H1 (cell line): ENCODE data around the gene ISX. TPM values are rescaled to one million over a fixed set of nuclear protein-coding genes. Genes with fewer than 3 reads are reported as not detected.

Experiments
- CTCF ChIA-PET: fragments of 300-600 bp; sonication (Branson Sonifier 250); formaldehyde crosslinking; loops from one replicate; lab custom pipeline; 2021; ENCODE audit not compliant: partially characterized antibody; lab: Charles Lee
- POLR2A ChIA-PET: fragments of 300-600 bp; sonication (Branson Sonifier 250); formaldehyde crosslinking; loops from one replicate; lab custom pipeline; 2021; ENCODE audit warnings: inconsistent platforms; ENCODE audit not compliant: partially characterized antibody; lab: Charles Lee
- DNase-seq, 2 experiments: peaks; one replicate each; pipeline versions ENCODE4 v3.0.0 to v3.0.0-alpha.2; 2010 to 2022; ENCODE audit warnings: low spot score in 2 of 2, low read depth in 1 of 2, mixed read lengths in 1 of 2
- FAIRE-seq: peaks from 2 replicates; lab custom pipeline; 2011; peaks lifted over from hg19 to GRCh38; lab: Jason Lieb, UNC
- H2AFZ ChIP-seq: 2 replicates; pipeline ENCODE4 v1.8.1; 2012; ENCODE audit warnings: low read length, inconsistent platforms
- H2AK5ac ChIP-seq: 2 replicates; pipeline ENCODE4 v1.6.1; 2013; ENCODE audit warnings: low read depth, low read length
- H2BK120ac ChIP-seq: replicated peaks from 2 replicates; pipeline ENCODE3; 2013; ENCODE audit warnings: low read depth, low read length, inconsistent platforms
- H2BK12ac ChIP-seq: 2 replicates; pipeline ENCODE4 v1.6.1; 2013; ENCODE audit warnings: low read depth, low read length
- H2BK15ac ChIP-seq: 2 replicates; pipeline ENCODE4 v1.6.1; 2013; ENCODE audit warnings: low read length
- H2BK20ac ChIP-seq: 2 replicates; pipeline ENCODE4 v1.6.1; 2013; ENCODE audit warnings: low read length
- H2BK5ac ChIP-seq: 2 replicates; pipeline ENCODE4 v1.6.1; 2013; ENCODE audit warnings: low read depth, low read length
- H3K14ac ChIP-seq: 2 replicates; pipeline ENCODE4 v1.6.1; 2013; ENCODE audit warnings: inconsistent platforms; ENCODE audit not compliant: insufficient read length
- H3K18ac ChIP-seq: 2 replicates; pipeline ENCODE4 v1.6.1; 2013; ENCODE audit warnings: low read length; ENCODE audit errors: extremely low read depth
- H3K23ac ChIP-seq: 2 replicates; pipeline ENCODE4 v1.6.1; 2013; ENCODE audit warnings: inconsistent platforms; ENCODE audit not compliant: insufficient read length
- H3K23me2 ChIP-seq: 2 replicates; pipeline ENCODE4 v1.6.1; 2013; ENCODE audit warnings: low read depth, low read length
- H3K27ac ChIP-seq: 2 replicates; pipeline ENCODE4 v1.6.1; 2011; ENCODE audit warnings: low read depth, low read length, inconsistent platforms
- H3K27me3 ChIP-seq, 4 experiments: replicated peaks in 1 of 4; 1 replicate in 1 of 4; 2 replicates in 3 of 4; pipeline versions ENCODE4 v1.6.1 to v1.8.1; 2011 to 2013; ENCODE audit warnings: low read length in 3 of 4, mild to moderate bottlenecking in 3 of 4, inconsistent platforms in 2 of 4, mixed read lengths in 2 of 4, moderate library complexity in 1 of 4; ENCODE audit not compliant: control insufficient read depth in 3 of 4, insufficient read depth in 3 of 4; ENCODE audit errors: extremely low read depth in 1 of 4
- H3K36me3 ChIP-seq, 4 experiments: 2 replicates each; pipeline versions ENCODE4 v1.6.1 to v1.8.1; 2011 to 2013; ENCODE audit warnings: mild to moderate bottlenecking in 4 of 4, low read length in 3 of 4, moderate library complexity in 2 of 4, control low read depth in 1 of 4, inconsistent platforms in 1 of 4; ENCODE audit not compliant: insufficient read depth in 4 of 4, control insufficient read depth in 2 of 4
- H3K4ac ChIP-seq: replicated peaks from 2 replicates; pipeline ENCODE3; 2013; ENCODE audit warnings: low read length, low read depth, mixed read lengths, inconsistent platforms; ENCODE audit not compliant: insufficient read length
- H3K4me1 ChIP-seq, 4 experiments: replicated peaks in 1 of 4; 1 replicate in 1 of 4; 2 replicates in 3 of 4; pipeline versions ENCODE4 v1.6.1 to v1.8.1; 2011 to 2013; ENCODE audit warnings: low read length in 3 of 4, inconsistent platforms in 2 of 4, mixed read lengths in 1 of 4; ENCODE audit not compliant: insufficient read depth in 4 of 4, control insufficient read depth in 3 of 4
- H3K4me2 ChIP-seq, 2 experiments: 2 replicates each; pipeline versions ENCODE4 v1.6.1 to v1.8.1; 2011 to 2013; ENCODE audit warnings: low read depth in 2 of 2, low read length in 2 of 2, control low read depth in 1 of 2, inconsistent platforms in 1 of 2, mild to moderate bottlenecking in 1 of 2; ENCODE audit not compliant: insufficient read depth in 1 of 2
- H3K4me3 ChIP-seq, 4 experiments: fragments of 200-600, 300-600 bp in 1 of 4; sonication (generic), shearing (Covaris generic), sonication (Bioruptor Twin) in 1 of 4; 2 replicates each; pipeline versions ENCODE4 v1.5.1 to v1.8.1; 2011 to 2016; ENCODE audit warnings: low read length in 4 of 4, low read depth in 3 of 4, control low read depth in 2 of 4, inconsistent platforms in 2 of 4, mild to moderate bottlenecking in 2 of 4, mixed read lengths in 1 of 4, moderate library complexity in 1 of 4; ENCODE audit not compliant: insufficient read depth in 2 of 4; ENCODE audit errors: extremely low read depth in 1 of 4
- H3K56ac ChIP-seq: replicated peaks from 2 replicates; pipeline ENCODE3; 2013; ENCODE audit warnings: low read depth, mild to moderate bottlenecking, mixed read lengths, low read length, inconsistent platforms; ENCODE audit not compliant: insufficient read length
- H3K79me1 ChIP-seq: 2 replicates; pipeline ENCODE4 v1.6.1; 2013; ENCODE audit warnings: low read depth, low read length, control low read depth
- H3K79me2 ChIP-seq, 2 experiments: 2 replicates each; pipeline versions ENCODE4 v1.6.1 to v1.8.1; 2012 to 2013; ENCODE audit warnings: low read length in 2 of 2, mild to moderate bottlenecking in 2 of 2, inconsistent platforms in 1 of 2; ENCODE audit not compliant: insufficient read depth in 2 of 2, control insufficient read depth in 1 of 2
- H3K9ac ChIP-seq, 4 experiments: replicated peaks in 1 of 4; 1 replicate in 1 of 4; 2 replicates in 3 of 4; pipeline versions ENCODE4 v1.6.1 to v1.8.1; 2011 to 2013; ENCODE audit warnings: low read depth in 3 of 4, low read length in 3 of 4, control low read depth in 2 of 4, mild to moderate bottlenecking in 2 of 4, moderate library complexity in 2 of 4, inconsistent platforms in 1 of 4; ENCODE audit errors: extremely low read depth in 1 of 4
- H3K9me3 ChIP-seq, 2 experiments: 2 replicates each; pipeline versions ENCODE4 v1.6.1 to v1.8.1; 2012 to 2013; ENCODE audit warnings: mild to moderate bottlenecking in 2 of 2, moderate library complexity in 2 of 2, control low read depth in 1 of 2, inconsistent platforms in 1 of 2, low read depth in 1 of 2, low read length in 1 of 2, mixed read lengths in 1 of 2; ENCODE audit not compliant: insufficient read depth in 2 of 2
- H4K20me1 ChIP-seq, 2 experiments: replicated peaks in 1 of 2; 2 replicates each; pipeline versions ENCODE3 to v1.8.1; 2011 to 2013; ENCODE audit warnings: inconsistent platforms in 2 of 2, low read length in 2 of 2, mild to moderate bottlenecking in 1 of 2; ENCODE audit not compliant: insufficient read depth in 2 of 2, control insufficient read depth in 1 of 2
- H4K5ac ChIP-seq: 2 replicates; pipeline ENCODE4 v1.6.1; 2013; ENCODE audit warnings: low read length, low read depth, mixed read lengths, inconsistent platforms; ENCODE audit not compliant: insufficient read length
- H4K8ac ChIP-seq: 2 replicates; pipeline ENCODE4 v1.8.0; 2013; ENCODE audit warnings: mild to moderate bottlenecking, moderate library complexity, low read length, inconsistent platforms; ENCODE audit not compliant: insufficient read depth; ENCODE audit errors: extremely low read depth
- H4K91ac ChIP-seq: replicated peaks from 2 replicates; pipeline ENCODE3; 2013; ENCODE audit warnings: low read length, mixed read lengths, inconsistent platforms; ENCODE audit not compliant: insufficient read length
- BCL11A ChIP-seq, 2 experiments: IDR thresholded peaks; one replicate each; pipeline ENCODE4 v1.6.1; 2011; ENCODE audit warnings: low read depth in 2 of 2, low read length in 2 of 2, mild to moderate bottlenecking in 2 of 2
- BRCA1 ChIP-seq: IDR thresholded peaks from 2 replicates; pipeline ENCODE4 v1.6.1; 2012; ENCODE audit warnings: low read depth, low read length, improper control_type of control experiment
- JUN ChIP-seq: IDR thresholded peaks from 2 replicates; pipeline ENCODE4 v1.6.1; 2011; ENCODE audit warnings: low read depth, mild to moderate bottlenecking, improper control_type of control experiment, low read length
- KDM1A ChIP-seq: fragments of 200-600, 300-600 bp; sonication (generic); IDR thresholded peaks from 2 replicates; pipeline ENCODE4 v1.7.1; 2016; ENCODE audit warnings: mild to moderate bottlenecking, low read length, borderline replicate concordance
- KDM5A ChIP-seq: fragments of 200-600 bp; IDR thresholded peaks from 2 replicates; pipeline ENCODE4 v1.7.1; 2012; ENCODE audit warnings: mild to moderate bottlenecking, low read length, inconsistent platforms, mixed read lengths
- PHF8 ChIP-seq: fragments of 200-600 bp; sonication (generic); conservative IDR thresholded peaks from 2 replicates; pipeline ENCODE4 v1.7.1; 2012; ENCODE audit warnings: low read depth, mild to moderate bottlenecking, inconsistent platforms, low read length, moderate library complexity
- RNF2 ChIP-seq: fragments of 200-900, 300-1000 bp; sonication (generic); IDR thresholded peaks from 2 replicates; pipeline ENCODE4 v1.7.1; 2016; ENCODE audit warnings: borderline replicate concordance, low read depth, mild to moderate bottlenecking, antibody characterized with exemption, low read length; ENCODE audit not compliant: poor library complexity, severe bottlenecking; ENCODE audit errors: missing control alignments
- SUZ12 ChIP-seq: fragments of 200-600 bp; sonication (generic); IDR thresholded peaks from 2 replicates; pipeline ENCODE4 v1.6.1; 2012; ENCODE audit warnings: mild to moderate bottlenecking, inconsistent platforms, low read length, moderate library complexity, mixed read lengths
- WGBS, 2 experiments: shearing (Covaris generic) in 1 of 2; methylation state at CpG; one replicate each; pipeline versions ENCODE4 v1.1.6 to v1.1.7; 2013 to 2015; ENCODE audit warnings: low lambda C conversion rate in 2 of 2, mixed read lengths in 2 of 2, inconsistent platforms in 1 of 2, low coverage in 1 of 2, missing lambda C conversion rate in 1 of 2; ENCODE audit not compliant: insufficient replicate concordance in 2 of 2, insufficient coverage in 1 of 2, insufficient read length in 1 of 2; ENCODE audit errors: extremely low coverage in 1 of 2, missing lambda C conversion rate in 1 of 2; 5-methylcytosine and 5-hydroxymethylcytosine counted together
- polyA plus RNA-seq, 7 experiments: library from polyadenylated mRNA; depleted of rRNA in 3 of 7; stranded (reverse) in 5 of 7; unstranded in 2 of 7; fragments of >200 nt in 5 of 7; fragments of 200-250 nt in 2 of 7; gene quantifications; 1 replicate in 5 of 7; 2 replicates in 1 of 7; 4 replicates in 1 of 7; pipeline versions ENCODE4 v1.2.1 to v1.2.3, GENCODE V29; 2011 to 2013; ENCODE audit warnings: missing spikeins in 2 of 7, mixed read lengths in 2 of 7
- total RNA-seq: library from RNA; stranded (reverse); fragmentation: NEBNext Ultra II Directional; extraction: Animal tissue kit (Norgen Biotek cat#: 25700); gene quantifications from 2 replicates; pipeline ENCODE4 v1.2.1, GENCODE V29; 2021
- TF ChIP-seq, protein P1 (sequence below), 3 experiments: IDR thresholded peaks; 1 replicate in 2 of 3; 2 replicates in 1 of 3; pipeline versions ENCODE4 v1.5.1 to v1.6.1; 2011; ENCODE audit warnings: low read length in 3 of 3, mild to moderate bottlenecking in 3 of 3, inconsistent platforms in 2 of 3, low read depth in 1 of 3, moderate library complexity in 1 of 3; ENCODE audit not compliant: insufficient read depth in 1 of 3; ENCODE audit errors: control extremely low read depth in 1 of 3
- TF ChIP-seq, protein P2 (sequence below): IDR thresholded peaks from 2 replicates; pipeline ENCODE4 v1.6.1; 2011; ENCODE audit warnings: low read depth, mild to moderate bottlenecking, low read length; ENCODE audit not compliant: insufficient read depth

ISX gene
- total and polyA plus RNA-seq, 2 of the 8 experiments (the other 6 are each of a cell fraction or from before 2014, with no cell fraction given): not detected

DNA sequence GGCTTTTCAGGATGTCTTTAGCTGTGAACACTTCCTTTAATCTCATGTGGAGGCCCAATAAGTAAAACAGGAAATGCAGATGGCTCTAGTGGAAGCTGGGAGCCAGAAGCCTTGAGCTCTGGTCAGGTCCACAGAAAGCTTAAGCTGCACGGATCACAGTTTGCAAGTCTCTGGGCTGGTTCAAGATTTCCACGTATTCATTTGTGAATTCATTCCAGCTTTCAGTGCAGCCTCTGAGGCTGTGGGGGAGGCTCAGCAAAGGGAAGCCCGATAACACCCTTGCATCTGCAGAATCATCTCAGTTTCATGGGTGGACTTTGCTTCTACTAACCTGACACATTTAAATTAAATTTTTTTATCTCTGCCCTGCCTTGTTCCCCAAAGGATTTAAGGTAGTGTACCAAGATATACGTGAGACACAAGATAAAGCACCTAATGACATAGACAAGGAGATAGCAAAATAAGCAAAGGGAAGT is 65.6 kb downstream of the ISX start:
- Histone ChIP-seq H2BK15ac (no peak overlapping the region), H3K27ac (no peak overlapping the region), H2BK12ac (no peak overlapping the region), H4K8ac (no peak overlapping the region), H3K14ac (no peak overlapping the region), H3K4me1 (peaks cover 7 to 20% (median 12%) of the 10 kb centered on the region in 4 experiments; a peak in 6 of 7 replicates), H3K36me3 (no peaks in the 10 kb centered on the region), H3K23ac (no peak overlapping the region), H3K27me3 (no peaks in the 10 kb centered on the region), H3K79me2 (no peaks in the 10 kb centered on the region), H4K5ac (no peak overlapping the region), H3K18ac (no peak overlapping the region), H4K91ac (no peak overlapping the region), H2BK5ac (no peak overlapping the region), H2AFZ (peak overlapping the region; percentile 11; the same call in 1 of the 2 replicates), H3K23me2 (no peaks in the 10 kb centered on the region), H2AK5ac (no peak overlapping the region), H4K20me1 (no peaks in the 10 kb centered on the region), H3K4ac (no peak overlapping the region), H2BK120ac (no peak overlapping the region), H3K9me3 (no peaks in the 10 kb centered on the region), H3K79me1 (no peaks in the 10 kb centered on the region), H2BK20ac (no peak overlapping the region), H3K4me3 (no peak overlapping the region), H3K4me2 (no peak overlapping the region), H3K9ac (no peak overlapping the region), H3K56ac (no peak overlapping the region)
- FAIRE-seq (no peak), DNase-seq (no peak)
- WGBS, 2 experiments: 71% methylated on average over 4 of the region's 4 CpGs; no CpG with 5 or more reads in 1 of the 2 experiments
- POLR2A ChIA-PET: interaction anchor here (1.2 kb wide), 1 partner anchor 9 kb away, joined by 4 read pairs; no protein-coding TSS in a partner anchor
- CTCF ChIA-PET: interaction anchor here (0.5 to 4.7 kb wide), 10 partner anchors 9 to 717 kb away, joined by 3 to 19 read pairs (median 3); no protein-coding TSS in a partner anchor
- TF ChIP-seq RNF2: no peak
- TF ChIP-seq, protein P1, sequence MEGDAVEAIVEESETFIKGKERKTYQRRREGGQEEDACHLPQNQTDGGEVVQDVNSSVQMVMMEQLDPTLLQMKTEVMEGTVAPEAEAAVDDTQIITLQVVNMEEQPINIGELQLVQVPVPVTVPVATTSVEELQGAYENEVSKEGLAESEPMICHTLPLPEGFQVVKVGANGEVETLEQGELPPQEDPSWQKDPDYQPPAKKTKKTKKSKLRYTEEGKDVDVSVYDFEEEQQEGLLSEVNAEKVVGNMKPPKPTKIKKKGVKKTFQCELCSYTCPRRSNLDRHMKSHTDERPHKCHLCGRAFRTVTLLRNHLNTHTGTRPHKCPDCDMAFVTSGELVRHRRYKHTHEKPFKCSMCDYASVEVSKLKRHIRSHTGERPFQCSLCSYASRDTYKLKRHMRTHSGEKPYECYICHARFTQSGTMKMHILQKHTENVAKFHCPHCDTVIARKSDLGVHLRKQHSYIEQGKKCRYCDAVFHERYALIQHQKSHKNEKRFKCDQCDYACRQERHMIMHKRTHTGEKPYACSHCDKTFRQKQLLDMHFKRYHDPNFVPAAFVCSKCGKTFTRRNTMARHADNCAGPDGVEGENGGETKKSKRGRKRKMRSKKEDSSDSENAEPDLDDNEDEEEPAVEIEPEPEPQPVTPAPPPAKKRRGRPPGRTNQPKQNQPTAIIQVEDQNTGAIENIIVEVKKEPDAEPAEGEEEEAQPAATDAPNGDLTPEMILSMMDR (IDR thresholded peaks at IDR 0.05; ENCODE audit: control extremely low read depth in 1 of 3, insufficient read depth in 1 of 3, low read depth in 1 of 3, low read length in 3 of 3): no peak
- no peak for TF ChIP-seq PHF8
- TF ChIP-seq BCL11A (IDR thresholded peaks at IDR 0.05; ENCODE audit: low read depth in 2 of 2, low read length in 2 of 2): no peak
- TF ChIP-seq KDM5A: no peak
- no peak for TF ChIP-seq JUN
- TF ChIP-seq, protein P2, sequence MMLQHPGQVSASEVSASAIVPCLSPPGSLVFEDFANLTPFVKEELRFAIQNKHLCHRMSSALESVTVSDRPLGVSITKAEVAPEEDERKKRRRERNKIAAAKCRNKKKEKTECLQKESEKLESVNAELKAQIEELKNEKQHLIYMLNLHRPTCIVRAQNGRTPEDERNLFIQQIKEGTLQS: no peak
- TF ChIP-seq SUZ12: no peak
- no peak for TF ChIP-seq BRCA1
- no peak for TF ChIP-seq KDM1A
